HG03571 (cell line): ENCODE data around the gene BPIFB1.

Source experiments
- ATAC-seq: cut with Tn5 transposase; IDR thresholded peaks from one replicate; pipeline ENCODE4 v1.9.1; 2021; ENCODE audit not compliant: unreplicated experiment

The BPIFB1 gene

GRCh38 chr20:33353013-33353402 lies 70.0 kb downstream of the BPIFB1 start:
- ATAC-seq: no peak
